K562 (cell line): Measurements from ENCODE around the gene PRKAR2B. TPM values are rescaled to one million over a fixed set of nuclear protein-coding genes. Genes with fewer than 3 reads are reported as not detected.
A peak's percentile ranks its signal among the peaks of the same experiment; 100 is the strongest.

ENCODE experiments used
- EP300 ChIP-seq: IDR thresholded peaks from 2 replicates; pipeline ENCODE4 v1.6.1; 2012; ENCODE audit warnings: low read length, improper control_type of control experiment
- HOXB6 ChIP-seq: fragments of 250-450 bp; sonication (Bioruptor Pico); IDR thresholded peaks from 2 replicates; pipeline ENCODE4 v1.5.1; 2022; ENCODE audit warnings: mild to moderate bottlenecking, borderline replicate concordance
- KLF1 ChIP-seq: fragments of 450-650 bp; IDR thresholded peaks from 2 replicates; pipeline ENCODE4 v1.6.1; 2016; ENCODE audit warnings: missing genetic modification characterization, missing compliant biosample characterization
- L3MBTL2 ChIP-seq: fragments of 450-650 bp; IDR thresholded peaks from 2 replicates; pipeline ENCODE4 v1.6.1; 2016; ENCODE audit warnings: mild to moderate bottlenecking, moderate library complexity
- NCOR1 ChIP-seq: fragments of 450-650 bp; IDR thresholded peaks from 2 replicates; pipeline ENCODE4 v1.6.1; 2016; ENCODE audit warnings: mild to moderate bottlenecking, moderate library complexity
- NFIX ChIP-seq: fragments of 250-450 bp; sonication (Bioruptor Pico); IDR thresholded peaks from 2 replicates; pipeline ENCODE4 v1.4.0; 2020; ENCODE audit warnings: low read depth, mild to moderate bottlenecking, moderate library complexity
- NR2C2 ChIP-seq, 2 experiments: fragments of 200-800 bp in 1 of 2; sonication (Bioruptor generic) in 1 of 2; sonication (generic) in 1 of 2; formaldehyde crosslinking in 1 of 2; IDR thresholded peaks; 2 replicates each; pipeline versions ENCODE4 v1.6.1 to v1.8.0; 2016 to 2022; ENCODE audit warnings: mild to moderate bottlenecking in 1 of 2, missing compliant biosample characterization in 1 of 2, missing genetic modification characterization in 1 of 2, missing genetic modification reagents in 1 of 2
- POLR2A ChIP-seq: fragments of 450-650 bp; conservative IDR thresholded peaks from 2 replicates; pipeline ENCODE4 v1.6.1; 2016
- RFX5 ChIP-seq: IDR thresholded peaks from 2 replicates; pipeline ENCODE4 v1.6.1; 2011; ENCODE audit warnings: low read depth, mild to moderate bottlenecking, improper control_type of control experiment, low read length
- RNF2 ChIP-seq: sonication (generic); IDR thresholded peaks from 2 replicates; pipeline ENCODE4 v1.6.1; 2016
- SMARCA4 ChIP-seq: fragments of 450-650 bp; IDR thresholded peaks from 2 replicates; pipeline ENCODE4 v1.6.1; 2016
- SOX6 ChIP-seq: fragments of 450-650 bp; IDR thresholded peaks from 2 replicates; pipeline ENCODE4 v1.6.1; 2014; ENCODE audit warnings: mild to moderate bottlenecking
- SPI1 ChIP-seq: IDR thresholded peaks from 2 replicates; pipeline ENCODE4 v1.6.1; 2011; ENCODE audit warnings: low read depth, low read length, control low read depth, borderline replicate concordance
- ZFPM2 ChIP-seq: fragments of 250-450 bp; sonication (Bioruptor Pico); IDR thresholded peaks from 2 replicates; pipeline ENCODE4 v1.5.1; 2022; ENCODE audit warnings: mild to moderate bottlenecking
- ZNF212 ChIP-seq: fragments of 450-650 bp; formaldehyde crosslinking; IDR thresholded peaks from 2 replicates; pipeline ENCODE4 v1.4.0; 2020; ENCODE audit warnings: mild to moderate bottlenecking
- ZNF23 ChIP-seq: fragments of 250-450 bp; sonication (Bioruptor Pico); IDR thresholded peaks from 2 replicates; pipeline ENCODE4 v1.4.0; 2020; ENCODE audit warnings: mild to moderate bottlenecking
- ZNF263 ChIP-seq: sonication (generic); formaldehyde crosslinking; IDR thresholded peaks from 2 replicates; pipeline ENCODE4 v1.8.0; 2022; ENCODE audit warnings: mild to moderate bottlenecking, missing genetic modification reagents, borderline replicate concordance
- polyA plus RNA-seq, 8 experiments: library from polyadenylated mRNA; depleted of rRNA in 4 of 8; stranded (reverse) in 5 of 8; unstranded in 3 of 8; fragments of >200 nt; fragmentation: Nextera tagmentation in 2 of 8; fragmentation: Illumina TruSeq in 1 of 8; extraction: Ambion mirVana in 2 of 8; extraction: Trizol in 1 of 8; gene quantifications; 2 replicates each; pipeline versions ENCODE4 v1.2.1 to v1.2.3, GENCODE V29; 2011 to 2014; ENCODE audit warnings: inconsistent platforms in 1 of 8, missing spikeins in 1 of 8
- total RNA-seq, 7 experiments: library from RNA; depleted of rRNA in 6 of 7; stranded (reverse); fragments of >200 nt in 6 of 7; fragmentation: Illumina TruSeq in 2 of 7; extraction: Trizol in 2 of 7; gene quantifications; 2 replicates each; pipeline versions ENCODE4 v1.2.1 to v1.2.3, GENCODE V29; 2011 to 2021; ENCODE audit warnings: low replicate concordance in 1 of 7
- TF ChIP-seq, protein P1 (sequence below): sonication (generic); formaldehyde crosslinking; IDR thresholded peaks from 2 replicates; pipeline ENCODE4 v1.8.0; 2022; ENCODE audit warnings: mild to moderate bottlenecking, missing genetic modification reagents
- TF ChIP-seq, protein P2 (sequence below): sonication (generic); formaldehyde crosslinking; IDR thresholded peaks from 2 replicates; pipeline ENCODE4 v1.8.0; 2023; ENCODE audit warnings: missing genetic modification reagents, mild to moderate bottlenecking, borderline replicate concordance

Gene PRKAR2B
- total and polyA plus RNA-seq, 9 of the 15 experiments (the other 6 are each of a cell fraction or from before 2014, with no cell fraction given): 59.0 to 173 (median 129) TPM

DNA sequence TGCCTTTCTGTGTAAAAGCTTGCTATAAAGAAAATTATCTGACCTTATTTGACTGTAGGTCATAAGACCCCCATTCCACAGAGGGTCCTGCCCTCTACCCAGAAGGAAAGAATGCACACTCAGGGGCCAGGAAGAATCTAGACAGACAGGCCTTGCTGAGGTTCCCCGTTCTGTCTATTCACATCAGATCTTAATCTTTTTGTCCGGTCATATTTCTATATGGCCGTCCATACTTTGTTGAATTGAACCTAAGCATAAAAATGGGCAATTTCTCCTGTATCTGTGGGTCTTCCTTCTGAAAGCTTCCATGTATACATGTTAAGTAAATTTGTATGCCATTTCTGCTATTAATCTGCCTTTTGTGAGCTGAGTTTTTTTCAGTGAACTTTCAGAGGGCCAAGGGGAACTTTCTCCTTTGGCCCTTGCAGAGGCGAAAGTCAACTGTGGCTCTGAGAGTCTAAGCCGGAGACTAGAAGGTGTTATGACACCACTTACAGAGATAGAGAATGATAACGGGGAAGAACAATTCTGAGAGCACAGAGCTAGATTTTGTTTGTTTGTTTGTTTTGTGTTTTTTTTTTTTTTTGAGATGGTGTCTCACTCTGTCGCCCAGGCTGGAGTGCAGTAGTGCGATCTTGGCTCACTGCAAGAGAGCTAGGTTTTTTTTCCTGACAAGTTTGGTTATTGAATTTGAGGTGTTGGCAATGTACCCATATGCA, 11.6 kb upstream of the PRKAR2B start (continued):
- TF ChIP-seq KLF1 (tag): no peak
- peak; percentile 38 for TF ChIP-seq SMARCA4
- TF ChIP-seq HOXB6 (CRISPR knock-in tag): no peak
- no peak for TF ChIP-seq ZNF263 (CRISPR knock-in tag)
- TF ChIP-seq SPI1: no peak
- peak; percentile 54; the same call in 1 of the 2 replicates for TF ChIP-seq SOX6
- no peak for TF ChIP-seq EP300
- no peak for TF ChIP-seq ZNF23 (CRISPR knock-in tag)
- no peak for TF ChIP-seq NFIX (CRISPR knock-in tag)
- TF ChIP-seq RNF2: no peak
- TF ChIP-seq ZNF212 (CRISPR knock-in tag): peak; percentile 37; the same call in 1 of the 2 replicates
- TF ChIP-seq, protein P1, sequence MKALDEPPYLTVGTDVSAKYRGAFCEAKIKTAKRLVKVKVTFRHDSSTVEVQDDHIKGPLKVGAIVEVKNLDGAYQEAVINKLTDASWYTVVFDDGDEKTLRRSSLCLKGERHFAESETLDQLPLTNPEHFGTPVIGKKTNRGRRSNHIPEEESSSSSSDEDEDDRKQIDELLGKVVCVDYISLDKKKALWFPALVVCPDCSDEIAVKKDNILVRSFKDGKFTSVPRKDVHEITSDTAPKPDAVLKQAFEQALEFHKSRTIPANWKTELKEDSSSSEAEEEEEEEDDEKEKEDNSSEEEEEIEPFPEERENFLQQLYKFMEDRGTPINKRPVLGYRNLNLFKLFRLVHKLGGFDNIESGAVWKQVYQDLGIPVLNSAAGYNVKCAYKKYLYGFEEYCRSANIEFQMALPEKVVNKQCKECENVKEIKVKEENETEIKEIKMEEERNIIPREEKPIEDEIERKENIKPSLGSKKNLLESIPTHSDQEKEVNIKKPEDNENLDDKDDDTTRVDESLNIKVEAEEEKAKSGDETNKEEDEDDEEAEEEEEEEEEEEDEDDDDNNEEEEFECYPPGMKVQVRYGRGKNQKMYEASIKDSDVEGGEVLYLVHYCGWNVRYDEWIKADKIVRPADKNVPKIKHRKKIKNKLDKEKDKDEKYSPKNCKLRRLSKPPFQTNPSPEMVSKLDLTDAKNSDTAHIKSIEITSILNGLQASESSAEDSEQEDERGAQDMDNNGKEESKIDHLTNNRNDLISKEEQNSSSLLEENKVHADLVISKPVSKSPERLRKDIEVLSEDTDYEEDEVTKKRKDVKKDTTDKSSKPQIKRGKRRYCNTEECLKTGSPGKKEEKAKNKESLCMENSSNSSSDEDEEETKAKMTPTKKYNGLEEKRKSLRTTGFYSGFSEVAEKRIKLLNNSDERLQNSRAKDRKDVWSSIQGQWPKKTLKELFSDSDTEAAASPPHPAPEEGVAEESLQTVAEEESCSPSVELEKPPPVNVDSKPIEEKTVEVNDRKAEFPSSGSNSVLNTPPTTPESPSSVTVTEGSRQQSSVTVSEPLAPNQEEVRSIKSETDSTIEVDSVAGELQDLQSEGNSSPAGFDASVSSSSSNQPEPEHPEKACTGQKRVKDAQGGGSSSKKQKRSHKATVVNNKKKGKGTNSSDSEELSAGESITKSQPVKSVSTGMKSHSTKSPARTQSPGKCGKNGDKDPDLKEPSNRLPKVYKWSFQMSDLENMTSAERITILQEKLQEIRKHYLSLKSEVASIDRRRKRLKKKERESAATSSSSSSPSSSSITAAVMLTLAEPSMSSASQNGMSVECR (CRISPR knock-in tag): no peak
- no peak for TF ChIP-seq NCOR1
- TF ChIP-seq, protein P2, sequence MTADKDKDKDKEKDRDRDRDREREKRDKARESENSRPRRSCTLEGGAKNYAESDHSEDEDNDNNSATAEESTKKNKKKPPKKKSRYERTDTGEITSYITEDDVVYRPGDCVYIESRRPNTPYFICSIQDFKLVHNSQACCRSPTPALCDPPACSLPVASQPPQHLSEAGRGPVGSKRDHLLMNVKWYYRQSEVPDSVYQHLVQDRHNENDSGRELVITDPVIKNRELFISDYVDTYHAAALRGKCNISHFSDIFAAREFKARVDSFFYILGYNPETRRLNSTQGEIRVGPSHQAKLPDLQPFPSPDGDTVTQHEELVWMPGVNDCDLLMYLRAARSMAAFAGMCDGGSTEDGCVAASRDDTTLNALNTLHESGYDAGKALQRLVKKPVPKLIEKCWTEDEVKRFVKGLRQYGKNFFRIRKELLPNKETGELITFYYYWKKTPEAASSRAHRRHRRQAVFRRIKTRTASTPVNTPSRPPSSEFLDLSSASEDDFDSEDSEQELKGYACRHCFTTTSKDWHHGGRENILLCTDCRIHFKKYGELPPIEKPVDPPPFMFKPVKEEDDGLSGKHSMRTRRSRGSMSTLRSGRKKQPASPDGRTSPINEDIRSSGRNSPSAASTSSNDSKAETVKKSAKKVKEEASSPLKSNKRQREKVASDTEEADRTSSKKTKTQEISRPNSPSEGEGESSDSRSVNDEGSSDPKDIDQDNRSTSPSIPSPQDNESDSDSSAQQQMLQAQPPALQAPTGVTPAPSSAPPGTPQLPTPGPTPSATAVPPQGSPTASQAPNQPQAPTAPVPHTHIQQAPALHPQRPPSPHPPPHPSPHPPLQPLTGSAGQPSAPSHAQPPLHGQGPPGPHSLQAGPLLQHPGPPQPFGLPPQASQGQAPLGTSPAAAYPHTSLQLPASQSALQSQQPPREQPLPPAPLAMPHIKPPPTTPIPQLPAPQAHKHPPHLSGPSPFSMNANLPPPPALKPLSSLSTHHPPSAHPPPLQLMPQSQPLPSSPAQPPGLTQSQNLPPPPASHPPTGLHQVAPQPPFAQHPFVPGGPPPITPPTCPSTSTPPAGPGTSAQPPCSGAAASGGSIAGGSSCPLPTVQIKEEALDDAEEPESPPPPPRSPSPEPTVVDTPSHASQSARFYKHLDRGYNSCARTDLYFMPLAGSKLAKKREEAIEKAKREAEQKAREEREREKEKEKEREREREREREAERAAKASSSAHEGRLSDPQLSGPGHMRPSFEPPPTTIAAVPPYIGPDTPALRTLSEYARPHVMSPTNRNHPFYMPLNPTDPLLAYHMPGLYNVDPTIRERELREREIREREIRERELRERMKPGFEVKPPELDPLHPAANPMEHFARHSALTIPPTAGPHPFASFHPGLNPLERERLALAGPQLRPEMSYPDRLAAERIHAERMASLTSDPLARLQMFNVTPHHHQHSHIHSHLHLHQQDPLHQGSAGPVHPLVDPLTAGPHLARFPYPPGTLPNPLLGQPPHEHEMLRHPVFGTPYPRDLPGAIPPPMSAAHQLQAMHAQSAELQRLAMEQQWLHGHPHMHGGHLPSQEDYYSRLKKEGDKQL (CRISPR knock-in tag): no peak
- TF ChIP-seq ZFPM2: no peak
- no peak for TF ChIP-seq RFX5
- no peak for TF ChIP-seq NR2C2 (CRISPR knock-in tag; IDR thresholded peaks at IDR 0.05)
- peak; percentile 53 for TF ChIP-seq NR2C2 (tag; IDR thresholded peaks at IDR 0.05)
- TF ChIP-seq POLR2A: no peak
- TF ChIP-seq L3MBTL2: no peak
